Common myeloid progenitor, CD34-positive (primary cell): ENCODE results near the gene SPCS2.

Experiments
- CTCF ChIA-PET: fragments of 350-600 bp; sonication (Branson Sonifier 250); formaldehyde crosslinking; loops from one replicate; lab custom pipeline; 2021; ENCODE audit warnings: antibody characterized with exemption; lab: Charles Lee
- POLR2A ChIA-PET: fragments of 350-600 bp; sonication (Branson Sonifier 250); formaldehyde crosslinking; loops from one replicate; lab custom pipeline; 2021; ENCODE audit warnings: antibody characterized with exemption; lab: Charles Lee
- DNase-seq, 3 donors: peaks; one replicate each; pipeline versions ENCODE4 v3.0.0 to v3.0.0-alpha.2; 2013
- H3K27ac ChIP-seq, 2 experiments: 1 replicate in 1 of 2; 2 replicates in 1 of 2; pipeline ENCODE4 v1.7.0; 2013; ENCODE audit warnings: inconsistent platforms in 2 of 2, low read length in 2 of 2, mild to moderate bottlenecking in 2 of 2, low read depth in 1 of 2, moderate library complexity in 1 of 2; ENCODE audit not compliant: severe bottlenecking in 2 of 2, insufficient read depth in 1 of 2, poor library complexity in 1 of 2
- H3K27me3 ChIP-seq, 5 experiments: replicated peaks in 2 of 5; 1 replicate in 3 of 5; 2 replicates in 2 of 5; pipeline versions ENCODE4 v1.6.1 to v1.7.0; 2013; ENCODE audit warnings: low read length in 4 of 5, mild to moderate bottlenecking in 2 of 5, moderate library complexity in 2 of 5, inconsistent platforms in 1 of 5; ENCODE audit not compliant: insufficient read depth in 5 of 5, control insufficient read depth in 4 of 5
- H3K36me3 ChIP-seq, 4 experiments: 1 replicate in 2 of 4; 2 replicates in 2 of 4; pipeline versions ENCODE4 v1.6.1 to v1.7.0; 2013; ENCODE audit warnings: low read length in 3 of 4, control low read depth in 1 of 4, mild to moderate bottlenecking in 1 of 4; ENCODE audit not compliant: control insufficient read depth in 4 of 4, insufficient read depth in 4 of 4
- H3K4me1 ChIP-seq, 4 experiments: 1 replicate in 3 of 4; 2 replicates in 1 of 4; pipeline versions ENCODE4 v1.6.1 to v1.7.1; 2013; ENCODE audit warnings: low read length in 3 of 4, mild to moderate bottlenecking in 3 of 4, control low read depth in 1 of 4, inconsistent platforms in 1 of 4, moderate library complexity in 1 of 4; ENCODE audit not compliant: control insufficient read depth in 4 of 4, insufficient read depth in 4 of 4; ENCODE audit errors: control extremely low read depth in 1 of 4
- H3K4me3 ChIP-seq, 7 experiments: 1 replicate in 4 of 7; 2 replicates in 3 of 7; pipeline versions ENCODE4 v1.5.1 to v1.7.0; 2013; ENCODE audit warnings: mild to moderate bottlenecking in 7 of 7, low read length in 6 of 7, moderate library complexity in 6 of 7, inconsistent platforms in 2 of 7, low read depth in 2 of 7, control low read depth in 1 of 7; ENCODE audit not compliant: insufficient read depth in 4 of 7, control insufficient read depth in 1 of 7; ENCODE audit errors: extremely low read depth in 1 of 7
- H3K9me3 ChIP-seq, 5 experiments: 1 replicate in 4 of 5; 2 replicates in 1 of 5; pipeline versions ENCODE4 v1.6.1 to v1.7.1; 2013; ENCODE audit warnings: low read length in 4 of 5, mild to moderate bottlenecking in 2 of 5, inconsistent platforms in 1 of 5, low read depth in 1 of 5, moderate library complexity in 1 of 5; ENCODE audit not compliant: control insufficient read depth in 4 of 5, insufficient read depth in 2 of 5; ENCODE audit errors: control extremely low read depth in 1 of 5
- WGBS: methylation state at CpG from one replicate; pipeline ENCODE4 v1.1.5; 2013; ENCODE audit not compliant: insufficient coverage; 5-methylcytosine and 5-hydroxymethylcytosine counted together

Gene SPCS2

DNA sequence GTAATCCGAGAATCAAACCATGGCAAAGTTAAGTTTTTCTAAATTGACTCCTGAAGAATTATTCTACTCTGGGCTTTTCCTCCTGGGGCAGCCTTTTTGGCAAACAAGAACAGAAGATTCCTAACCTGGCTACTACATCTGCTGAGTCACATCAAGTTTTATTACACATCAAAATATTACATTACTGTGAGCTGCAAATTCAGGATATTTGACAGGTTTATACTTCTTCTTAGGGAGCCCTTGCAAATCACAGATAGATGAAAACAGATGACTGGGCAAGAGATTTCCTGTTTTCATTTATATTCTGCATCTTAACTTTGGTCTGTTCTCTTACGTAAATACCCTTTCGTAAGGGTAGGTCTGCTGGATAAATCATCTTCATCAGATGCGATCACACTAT, 23.8 kb upstream of the SPCS2 start:
- H3K4me1 ChIP-seq = no peaks in the 10 kb centered on the region
- DNase-seq = no peak
- ChIA-PET CTCF (interaction anchor here (1.1 to 5.6 kb wide), 5 partner anchors 15 to 279 kb away, joined by 3 to 25 read pairs (median 3); no protein-coding TSS in a partner anchor), POLR2A (no interaction called here)
- WGBS = 94% methylated on average over 3 of the region's 4 CpGs
- no peak overlapping the region for H3K4me3 ChIP-seq
- H3K9me3 ChIP-seq = no peaks in the 10 kb centered on the region
- H3K27ac ChIP-seq = no peak overlapping the region
- no peaks in the 10 kb centered on the region for H3K27me3 ChIP-seq
- H3K36me3 ChIP-seq = peaks cover 2 to 25% (median 10%) of the 10 kb centered on the region in 4 experiments

DNA sequence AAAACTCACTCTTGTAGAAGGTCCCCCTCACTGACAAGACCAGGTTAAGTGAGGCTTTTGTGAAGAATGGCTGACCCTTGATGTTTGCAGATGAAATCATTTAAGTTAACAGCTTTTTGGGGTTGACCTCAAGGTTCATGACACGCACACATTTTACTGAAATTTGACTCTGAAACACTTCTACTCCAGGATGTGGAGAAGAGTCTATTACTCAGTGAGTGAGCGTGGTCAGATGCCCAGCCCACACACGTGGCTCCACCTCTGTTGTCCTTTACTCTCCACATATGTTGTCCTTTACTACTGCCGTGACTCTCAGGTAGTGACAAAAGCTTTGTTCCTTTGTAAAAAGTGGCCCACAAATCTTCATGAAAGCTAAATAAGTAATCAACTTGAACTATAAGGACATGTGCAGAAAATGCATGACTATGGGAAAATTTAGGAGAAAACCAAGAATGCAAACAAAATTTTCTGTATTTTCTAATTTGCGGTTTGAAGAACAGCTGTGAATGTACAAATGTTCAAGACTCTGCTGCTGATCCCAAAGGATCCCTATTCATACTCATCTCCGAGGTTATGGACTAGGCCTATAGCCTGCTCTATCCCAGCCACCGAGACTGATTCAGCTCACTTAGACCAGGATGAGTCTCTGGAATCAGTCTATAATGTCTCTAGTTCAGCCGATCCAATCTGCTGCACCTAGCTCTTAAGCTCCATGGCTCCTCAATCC, 22.6 kb upstream of the SPCS2 start:
- H3K27ac ChIP-seq = no peak overlapping the region
- 95% methylated on average over 8 of the region's 8 CpGs for WGBS
- H3K4me1 ChIP-seq = no peaks in the 10 kb centered on the region
- H3K9me3 ChIP-seq = no peaks in the 10 kb centered on the region
- CTCF ChIA-PET = interaction anchor here (1.1 to 5.6 kb wide), 5 partner anchors 14 to 278 kb away, joined by 3 to 25 read pairs (median 4); no protein-coding TSS in a partner anchor
- H3K4me3 ChIP-seq = no peak overlapping the region
- DNase-seq = no peak
- H3K27me3 ChIP-seq = no peaks in the 10 kb centered on the region
- POLR2A ChIA-PET = no interaction called here
- peaks cover 2 to 17% (median 9%) of the 10 kb centered on the region in 4 experiments for H3K36me3 ChIP-seq

DNA sequence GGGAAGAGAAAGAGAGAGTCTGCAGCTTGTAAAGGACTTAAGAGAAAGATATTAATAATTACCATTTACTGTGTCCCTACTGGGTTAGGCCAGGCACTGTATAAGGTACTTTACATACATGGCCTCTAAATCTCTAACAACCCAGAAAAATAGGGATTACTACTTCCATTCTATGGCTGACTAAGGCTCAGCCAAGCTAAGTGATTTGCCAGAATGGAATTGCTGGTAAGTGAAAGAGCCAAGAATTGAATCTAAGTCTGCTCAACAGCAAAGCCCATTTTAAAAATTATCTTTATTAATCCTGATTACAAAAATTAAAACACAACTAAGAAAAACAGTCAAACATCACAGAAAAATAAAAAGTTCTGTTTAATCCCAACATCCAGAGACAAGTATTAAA, 21.6 kb upstream of the SPCS2 start:
- H3K4me1 ChIP-seq = no peaks in the 10 kb centered on the region
- ChIA-PET POLR2A (no interaction called here), CTCF (interaction anchor here (0.8 to 5.6 kb wide), 4 partner anchors 9 to 321 kb away, joined by 3 to 25 read pairs (median 4); no protein-coding TSS in a partner anchor)
- no peaks in the 10 kb centered on the region for H3K9me3 ChIP-seq
- peaks cover under 1 to 22% (median 8%) of the 10 kb centered on the region in 4 experiments for H3K36me3 ChIP-seq
- H3K27ac ChIP-seq = no peak overlapping the region
- H3K4me3 ChIP-seq = no peak overlapping the region
- H3K27me3 ChIP-seq = no peaks in the 10 kb centered on the region
- no peak for DNase-seq

DNA sequence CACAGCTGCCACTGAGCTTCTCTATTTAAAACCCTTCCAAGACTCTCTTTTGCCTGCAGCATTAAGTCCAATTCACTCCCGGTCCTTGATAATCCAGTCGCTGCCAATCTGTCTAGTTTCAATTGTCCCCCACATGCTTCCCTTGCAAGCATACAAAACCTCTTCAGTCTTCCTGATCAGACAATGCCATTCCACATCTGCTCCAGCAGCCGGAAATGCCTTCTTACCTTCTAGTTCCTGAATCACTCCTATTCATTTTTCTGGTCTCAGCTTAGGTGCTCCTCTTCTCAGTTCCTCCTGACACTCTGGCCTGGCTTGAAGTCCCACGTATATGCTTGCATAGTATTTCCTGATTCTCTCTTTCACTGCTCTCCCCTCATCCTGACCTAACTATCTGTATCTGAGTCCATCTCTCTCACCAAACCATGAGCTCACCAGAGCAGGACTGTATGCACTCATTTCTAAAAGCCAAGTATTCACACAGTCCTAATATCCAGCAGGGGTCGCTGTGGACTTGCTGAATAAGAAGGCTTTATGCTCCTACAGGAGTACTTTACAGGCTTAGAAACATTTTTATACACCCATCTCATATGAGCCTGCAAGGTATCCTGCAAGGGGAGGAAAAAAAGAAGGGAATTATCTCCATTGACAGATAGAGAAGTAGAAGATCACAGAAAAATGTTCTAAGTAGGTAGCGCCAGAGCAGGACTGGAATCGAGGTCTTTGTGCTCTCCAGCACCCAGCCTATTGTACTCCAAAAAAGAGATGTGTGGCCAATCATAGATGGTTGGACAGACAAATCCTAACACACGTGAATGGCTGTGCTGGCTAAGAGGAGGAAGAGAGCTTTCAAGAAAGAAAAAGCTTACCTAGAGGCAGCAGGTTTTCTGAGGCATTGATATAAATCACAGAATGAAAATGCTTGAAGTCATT, 19.4 kb upstream of the SPCS2 start:
- no peak overlapping the region for H3K27ac ChIP-seq
- no peaks in the 10 kb centered on the region for H3K27me3 ChIP-seq
- peaks cover 0 to 34% (median 10%) of the 10 kb centered on the region in 4 experiments for H3K36me3 ChIP-seq
- ChIA-PET CTCF (interaction anchor here (0.9 to 4.6 kb wide), 23 partner anchors 8 to 321 kb away, joined by 3 to 30 read pairs (median 4); no protein-coding TSS in a partner anchor), POLR2A (no interaction called here)
- no peaks in the 10 kb centered on the region for H3K9me3 ChIP-seq
- H3K4me1 ChIP-seq = no peaks in the 10 kb centered on the region
- DNase-seq = peak; percentile 87 to 93 (median 90)
- no peak overlapping the region for H3K4me3 ChIP-seq
- WGBS = 64% methylated on average over 4 of the region's 8 CpGs

DNA sequence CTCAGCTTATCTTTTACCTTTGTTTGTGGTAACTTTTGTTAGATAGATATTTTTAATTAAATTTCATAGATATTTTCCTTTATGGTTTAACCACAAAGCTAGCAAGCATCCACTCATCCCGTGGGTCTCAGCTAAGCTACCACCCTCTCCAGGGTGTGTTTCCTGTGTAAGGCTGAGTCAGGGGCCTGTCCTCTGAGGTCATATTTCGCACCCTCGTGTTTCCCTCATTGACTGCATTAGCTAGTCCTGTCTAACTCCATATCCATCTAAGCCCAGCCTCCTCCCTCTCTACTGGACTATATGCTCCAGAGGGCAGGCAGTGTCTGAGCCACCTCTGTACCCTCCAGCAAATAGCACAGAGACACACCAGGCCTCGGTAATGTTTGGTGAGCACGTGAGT, 16.9 kb upstream of the SPCS2 start:
- ChIA-PET CTCF (interaction anchor here (1.3 to 4.6 kb wide), 4 partner anchors 8 to 273 kb away, joined by 5 to 30 read pairs (median 18); no protein-coding TSS in a partner anchor), POLR2A (no interaction called here)

DNA sequence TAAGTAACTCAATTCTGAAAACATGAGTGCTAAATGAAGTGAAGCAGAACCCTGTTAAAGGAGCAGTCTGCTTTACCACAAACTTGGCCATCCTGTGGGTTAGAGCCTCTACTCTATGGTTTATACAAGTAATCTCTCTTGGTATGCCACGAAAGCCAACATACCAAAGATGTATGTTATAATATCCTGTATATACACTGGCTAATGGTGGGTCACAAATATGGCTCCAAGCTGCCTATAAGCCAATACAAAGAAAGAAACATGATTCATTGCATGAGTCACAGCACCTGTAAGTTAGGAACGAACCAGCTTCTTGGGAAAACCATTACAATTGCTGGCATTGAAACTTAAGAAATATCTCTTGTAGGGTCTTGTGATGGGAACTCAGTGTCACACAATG, 16.3 kb upstream of the SPCS2 start:
- Histone ChIP-seq H3K36me3 (peaks cover 14 to 50% (median 24%) of the 10 kb centered on the region in 4 experiments), H3K4me1 (no peaks in the 10 kb centered on the region), H3K9me3 (no peaks in the 10 kb centered on the region), H3K27ac (no peak overlapping the region), H3K4me3 (no peak overlapping the region), H3K27me3 (no peaks in the 10 kb centered on the region)
- DNase-seq = no peak
- ChIA-PET CTCF (interaction anchor here (1.0 to 4.0 kb wide), 4 partner anchors 90 to 272 kb away, joined by 4 to 30 read pairs (median 8); no protein-coding TSS in a partner anchor), POLR2A (no interaction called here)
- no CpG with 5 or more reads among the region's 2 CpGs for WGBS

More for the DNA sequence above, 16.9 kb upstream of the SPCS2 start:
- H3K9me3 ChIP-seq = no peaks in the 10 kb centered on the region
- no peaks in the 10 kb centered on the region for H3K4me1 ChIP-seq
- 80% methylated on average over 3 of the region's 5 CpGs for WGBS
- H3K27me3 ChIP-seq = no peaks in the 10 kb centered on the region
- no peak overlapping the region for H3K4me3 ChIP-seq
- H3K27ac ChIP-seq = peak overlapping the region in 1 of 2 experiments; percentile 25
- H3K36me3 ChIP-seq = peaks cover 14 to 52% (median 24%) of the 10 kb centered on the region in 4 experiments
- no peak for DNase-seq
